IMR-90 (cell line): ENCODE data around the gene CAPN6. TPM values are rescaled to one million over a fixed set of nuclear protein-coding genes. Genes with fewer than 3 reads are reported as not detected.

Experiments used
- ATAC-seq: fragments of 200-7000 bp; cut with Tn5 transposase; 2 replicates; pipeline ENCODE4 v1.9.1; 2020; ENCODE audit warnings: low read depth, mild to moderate bottlenecking, moderate library complexity
- BruUV-seq: library from RNA; stranded (reverse); fragments of 400-500 nt; replicated peaks from 2 replicates; lab custom pipeline; 2021; lab: Mats Ljungman, UMichigan
- CTCF ChIA-PET: fragments of 300-600 bp; formaldehyde crosslinking; extraction: SDS; loops from one replicate; lab custom pipeline; 2021; ENCODE audit warnings: antibody characterized with exemption; lab: Yijun Ruan, JAX
- POLR2A ChIA-PET: fragments of 300-600 bp; sonication (Branson Sonifier 250); formaldehyde crosslinking; loops from one replicate; lab custom pipeline; 2022; ENCODE audit warnings: antibody characterized with exemption; ENCODE audit not compliant: unreplicated experiment; lab: Charles Lee
- DNase-seq: peaks from one replicate; pipeline ENCODE4 v3.0.0; 2013
- H2AFZ ChIP-seq: replicated peaks from 2 replicates; pipeline ENCODE3; 2013; ENCODE audit warnings: low read length, mild to moderate bottlenecking; ENCODE audit not compliant: poor library complexity
- H2AK5ac ChIP-seq: 2 replicates; pipeline ENCODE4 v1.6.1; 2013; ENCODE audit warnings: low read depth, low read length, inconsistent platforms
- H2AK9ac ChIP-seq: replicated peaks from 2 replicates; pipeline ENCODE3; 2013; ENCODE audit warnings: mild to moderate bottlenecking, low read depth, low read length, moderate library complexity; ENCODE audit not compliant: poor library complexity
- H2BK120ac ChIP-seq: 2 replicates; pipeline ENCODE4 v1.6.1; 2013; ENCODE audit warnings: low read depth, low read length, inconsistent platforms
- H2BK15ac ChIP-seq: 3 replicates; pipeline ENCODE4 v1.6.1; 2013; ENCODE audit warnings: low read depth, low read length, inconsistent platforms
- H2BK20ac ChIP-seq: 2 replicates; pipeline ENCODE4 v1.6.1; 2013; ENCODE audit warnings: low read depth, mild to moderate bottlenecking, inconsistent platforms, low read length, moderate library complexity
- H2BK5ac ChIP-seq: 2 replicates; pipeline ENCODE4 v1.6.1; 2013; ENCODE audit warnings: mild to moderate bottlenecking, low read depth, low read length, inconsistent platforms; ENCODE audit not compliant: poor library complexity, severe bottlenecking
- H3K14ac ChIP-seq: replicated peaks from 2 replicates; pipeline ENCODE4 v1.6.1; 2013; ENCODE audit warnings: low read depth, low read length, inconsistent platforms
- H3K18ac ChIP-seq: 2 replicates; pipeline ENCODE4 v1.6.1; 2013; ENCODE audit warnings: low read depth, low read length, control low read depth
- H3K23ac ChIP-seq: 2 replicates; pipeline ENCODE4 v1.6.1; 2013; ENCODE audit warnings: low read depth, low read length, inconsistent platforms
- H3K27ac ChIP-seq: 2 replicates; pipeline ENCODE4 v1.5.1; 2013; ENCODE audit warnings: mild to moderate bottlenecking, control low read depth, low read length; ENCODE audit not compliant: insufficient read depth
- H3K27me3 ChIP-seq: 2 replicates; pipeline ENCODE4 v1.6.1; 2013; ENCODE audit warnings: low read length; ENCODE audit not compliant: control insufficient read depth, insufficient read depth
- H3K36me3 ChIP-seq: 2 replicates; pipeline ENCODE4 v1.6.1; 2013; ENCODE audit warnings: low read length, mixed read lengths; ENCODE audit not compliant: control insufficient read depth, insufficient read depth
- H3K4ac ChIP-seq: 2 replicates; pipeline ENCODE4 v1.6.1; 2013; ENCODE audit warnings: low read depth, low read length, inconsistent platforms
- H3K4me1 ChIP-seq: 2 replicates; pipeline ENCODE4 v1.6.1; 2013; ENCODE audit warnings: low read length, mixed read lengths; ENCODE audit not compliant: control insufficient read depth, insufficient read depth
- H3K4me2 ChIP-seq: 2 replicates; pipeline ENCODE4 v1.6.1; 2013; ENCODE audit warnings: low read depth, mild to moderate bottlenecking, control low read depth, low read length, moderate library complexity
- H3K4me3 ChIP-seq: 2 replicates; pipeline ENCODE4 v1.5.1; 2013; ENCODE audit warnings: low read depth, mild to moderate bottlenecking, control low read depth, low read length, moderate library complexity; ENCODE audit not compliant: insufficient read depth
- H3K56ac ChIP-seq: 2 replicates; pipeline ENCODE4 v1.6.1; 2013; ENCODE audit warnings: low read length, inconsistent platforms; ENCODE audit not compliant: insufficient read depth; ENCODE audit errors: extremely low read depth
- H3K79me1 ChIP-seq, 2 experiments: 2 replicates each; pipeline ENCODE4 v1.6.1; 2013; ENCODE audit warnings: low read length in 2 of 2, inconsistent platforms in 1 of 2, low read depth in 1 of 2
- H3K9ac ChIP-seq: 2 replicates; pipeline ENCODE4 v1.6.1; 2013; ENCODE audit warnings: low read depth, low read length, control low read depth
- H3K9me1 ChIP-seq: 2 replicates; pipeline ENCODE4 v1.6.1; 2013; ENCODE audit warnings: low read length, inconsistent platforms; ENCODE audit not compliant: insufficient read depth
- H3K9me3 ChIP-seq: 2 replicates; pipeline ENCODE4 v1.6.1; 2013; ENCODE audit warnings: low read length; ENCODE audit not compliant: control insufficient read depth, insufficient read depth
- H4K20me1 ChIP-seq: 2 replicates; pipeline ENCODE4 v1.6.1; 2013; ENCODE audit warnings: low read length, inconsistent platforms; ENCODE audit not compliant: insufficient read depth
- H4K5ac ChIP-seq: 2 replicates; pipeline ENCODE4 v1.6.1; 2013; ENCODE audit warnings: mild to moderate bottlenecking, low read depth, low read length, control low read depth
- H4K8ac ChIP-seq, 2 experiments: 2 replicates each; pipeline ENCODE4 v1.6.1; 2013; ENCODE audit warnings: low read depth in 2 of 2, low read length in 2 of 2, control low read depth in 1 of 2, inconsistent platforms in 1 of 2
- H4K91ac ChIP-seq: 2 replicates; pipeline ENCODE4 v1.6.1; 2013; ENCODE audit warnings: low read depth, low read length, inconsistent platforms; ENCODE audit not compliant: insufficient read depth
- BHLHE40 ChIP-seq: fragments of 150-350 bp; IDR thresholded peaks from 2 replicates; pipeline ENCODE4 v1.6.1; 2016; ENCODE audit warnings: mild to moderate bottlenecking, low read depth, low read length
- CEBPB ChIP-seq: IDR thresholded peaks from 2 replicates; pipeline ENCODE4 v1.6.1; 2012; ENCODE audit warnings: low read depth, low read length, improper control_type of control experiment
- CHD1 ChIP-seq: IDR thresholded peaks from 2 replicates; pipeline ENCODE4 v1.6.1; 2012; ENCODE audit warnings: low read depth, low read length, improper control_type of control experiment
- CTCF ChIP-seq: conservative IDR thresholded peaks from 2 replicates; pipeline ENCODE4 v1.5.1; 2012; ENCODE audit warnings: mild to moderate bottlenecking, low read depth, low read length, improper control_type of control experiment
- ELK1 ChIP-seq: fragments of 150-350 bp; IDR thresholded peaks from 2 replicates; pipeline ENCODE4 v1.6.1; 2016; ENCODE audit warnings: low read depth, mild to moderate bottlenecking, low read length, moderate library complexity, borderline replicate concordance
- FOS ChIP-seq: fragments of 150-350 bp; IDR thresholded peaks from 2 replicates; pipeline ENCODE4 v1.6.1; 2016; ENCODE audit warnings: low read depth, low read length
- MAFK ChIP-seq: IDR thresholded peaks from 2 replicates; pipeline ENCODE4 v1.6.1; 2012; ENCODE audit warnings: low read depth, low read length, improper control_type of control experiment
- MAZ ChIP-seq: IDR thresholded peaks from 2 replicates; pipeline ENCODE4 v1.6.1; 2012; ENCODE audit warnings: low read depth, mild to moderate bottlenecking, low read length, improper control_type of control experiment, moderate library complexity, borderline replicate concordance
- MXI1 ChIP-seq: IDR thresholded peaks from 2 replicates; pipeline ENCODE4 v1.6.1; 2012; ENCODE audit warnings: low read depth, mild to moderate bottlenecking, low read length, moderate library complexity, borderline replicate concordance
- NFE2L2 ChIP-seq: fragments of 150-350 bp; IDR thresholded peaks from 2 replicates; pipeline ENCODE4 v1.6.1; 2016; ENCODE audit warnings: low read depth, mild to moderate bottlenecking, low read length
- POLR2A ChIP-seq: IDR thresholded peaks from 2 replicates; pipeline ENCODE4 v1.6.1; 2012; ENCODE audit warnings: mild to moderate bottlenecking, low read depth, low read length
- RCOR1 ChIP-seq: IDR thresholded peaks from 2 replicates; pipeline ENCODE4 v1.6.1; 2012; ENCODE audit warnings: mild to moderate bottlenecking, low read length, improper control_type of control experiment; ENCODE audit not compliant: insufficient replicate concordance
- RFX5 ChIP-seq: IDR thresholded peaks from 2 replicates; pipeline ENCODE4 v1.8.0; 2012; ENCODE audit warnings: low read depth, mild to moderate bottlenecking, low read length, moderate library complexity
- SMC3 ChIP-seq: fragments of 150-350 bp; IDR thresholded peaks from 2 replicates; pipeline ENCODE4 v1.6.1; 2016; ENCODE audit warnings: low read depth, mild to moderate bottlenecking, antibody characterized with exemption, low read length, moderate library complexity
- USF2 ChIP-seq: fragments of 150-350 bp; IDR thresholded peaks from 2 replicates; pipeline ENCODE4 v1.6.1; 2017; ENCODE audit warnings: mild to moderate bottlenecking, antibody characterized with exemption, low read length, low read depth
- WGBS, 2 experiments: methylation state at CpG; one replicate each; pipeline versions ENCODE4 v1.1.5 to v1.1.7; 2013; ENCODE audit warnings: missing lambda C conversion rate in 2 of 2; ENCODE audit not compliant: insufficient read length in 1 of 2; ENCODE audit errors: extremely low coverage in 2 of 2; 5-methylcytosine and 5-hydroxymethylcytosine counted together
- dilution Hi-C: fragments of 300-500 bp; cut with HindIII; formaldehyde crosslinking; loops from one replicate; pipeline ENCODE4 v1.14.3; 2018; ENCODE audit warnings: low sequenced_read_pairs; ENCODE audit not compliant: unreplicated experiment
- in situ Hi-C: fragments of 300-500 bp; cut with MboI; formaldehyde crosslinking; loops from 3 replicates; pipeline ENCODE4 v1.14.3; 2019; ENCODE audit warnings: low sequenced_read_pairs, inconsistent platforms, mixed read lengths
- intact Hi-C: fragments of 100-400 bp; cut with micrococcal nuclease; formaldehyde crosslinking; loops from 2 replicates; pipeline ENCODE4 v1.10.0; 2022
- polyA plus RNA-seq, 3 experiments: library from polyadenylated mRNA; depleted of rRNA; stranded (reverse); fragments of >200 nt; gene quantifications; 2 replicates each; pipeline ENCODE4 v1.2.3, GENCODE V29; 2012; ENCODE audit warnings: low replicate concordance in 1 of 3
- total RNA-seq: library from RNA; depleted of rRNA; stranded (reverse); fragments of >200 nt; gene quantifications from 2 replicates; pipeline ENCODE4 v1.2.3, GENCODE V29; 2012

Gene CAPN6
- total and polyA plus RNA-seq, 2 of the 4 experiments (the other 2 are of a cell fraction) = not detected

- in situ Hi-C loops (no loop called here), intact Hi-C loops (no loop called here), dilution Hi-C loops (no loop called here)
- no peak overlapping the region for H2BK20ac ChIP-seq
- no peaks in the 10 kb centered on the region for H3K79me1 ChIP-seq
- H3K14ac ChIP-seq = no peak overlapping the region
- no peaks in the 10 kb centered on the region for H3K36me3 ChIP-seq
- TF ChIP-seq ELK1 = no peak
- no peak for TF ChIP-seq FOS
- no peak for TF ChIP-seq NFE2L2
- TF ChIP-seq CTCF = no peak
- TF ChIP-seq SMC3 = no peak
- no peak for TF ChIP-seq MAZ
- TF ChIP-seq MAFK = no peak
- TF ChIP-seq RCOR1 = no peak
- TF ChIP-seq MXI1 = no peak
- TF ChIP-seq USF2 = no peak
- no peak for TF ChIP-seq CHD1
- TF ChIP-seq POLR2A = no peak
- no peak for TF ChIP-seq CEBPB
- TF ChIP-seq RFX5 = no peak
- TF ChIP-seq BHLHE40 = no peak
- DNase-seq (no peak), ATAC-seq (no peak)
- no peak overlapping the region for H3K23ac ChIP-seq
- H4K8ac ChIP-seq = no peak overlapping the region
- H2AK5ac ChIP-seq = no peak overlapping the region
- no peak overlapping the region for H3K18ac ChIP-seq
- no peak overlapping the region for H2BK15ac ChIP-seq
- H3K4me3 ChIP-seq = no peak overlapping the region
- no peak overlapping the region for H2AK9ac ChIP-seq
- ChIA-PET CTCF (no interaction called here), POLR2A (no interaction called here)
- no peak overlapping the region for H4K5ac ChIP-seq
- H3K56ac ChIP-seq = no peak overlapping the region
- no peak overlapping the region for H3K4me2 ChIP-seq
- H3K9ac ChIP-seq = no peak overlapping the region
- no peaks in the 10 kb centered on the region for H3K9me1 ChIP-seq
- no peak overlapping the region for H2BK120ac ChIP-seq
- no TSS peak for BruUV-seq
- H2AFZ ChIP-seq = no peak overlapping the region
- H3K27ac ChIP-seq = no peak overlapping the region
- H4K20me1 ChIP-seq = no peaks in the 10 kb centered on the region
- no peaks in the 10 kb centered on the region for H3K4me1 ChIP-seq
- WGBS, 2 experiments = no CpG with 5 or more reads among the region's 2 CpGs
- H2BK5ac ChIP-seq = no peak overlapping the region
- no peaks in the 10 kb centered on the region; the same call in none of the 2 replicates for H3K27me3 ChIP-seq
- H3K4ac ChIP-seq = no peak overlapping the region
- no peak overlapping the region for H4K91ac ChIP-seq
- H3K9me3 ChIP-seq = no peaks in the 10 kb centered on the region
Observed at GRCh38 chrX:111199505-111199904, 70.8 kb downstream of the CAPN6 start.
